Measurements from ENCODE around the gene GNG2.
A peak's percentile ranks its signal among the peaks of the same experiment; 100 is the strongest.

The GNG2 gene

GRCh38 chr14:51855234-51855633 is 5.2 kb upstream of the GNG2 start:
- no peak for DNase-seq (ENCODE audit: low read depth in 3 of 3)

- no peak for DNase-seq (ENCODE audit: low read depth in 3 of 3)
Measured at GRCh38 chr14:51856792-51857296, 3.6 kb upstream of the GNG2 start.

GRCh38 chr14:51859131-51859530 is 1.3 kb upstream of the GNG2 start:
- DNase-seq (ENCODE audit: low read depth in 3 of 3) = no peak

GRCh38 chr14:51860825-51861499 is 550 bp downstream of the GNG2 start:
- no peak for DNase-seq (ENCODE audit: low read depth in 3 of 3)

- DNase-seq (ENCODE audit: low read depth in 3 of 3) = no peak
Measured at GRCh38 chr14:51862176-51862796, 1.9 kb downstream of the GNG2 start.

GRCh38 chr14:51862860-51863259 is 2.4 kb downstream of the GNG2 start:
- no peak for DNase-seq (ENCODE audit: low read depth in 3 of 3)

GRCh38 chr14:51865953-51866747 is 5.7 kb downstream of the GNG2 start:
- DNase-seq (ENCODE audit: low read depth in 3 of 3) = no peak

GRCh38 chr14:51867741-51868140 is 7.3 kb downstream of the GNG2 start:
- DNase-seq (ENCODE audit: low read depth in 3 of 3) = no peak

- no peak for DNase-seq (ENCODE audit: low read depth in 3 of 3)
Measured at GRCh38 chr14:51868405-51868804, 8.0 kb downstream of the GNG2 start.

- DNase-seq (ENCODE audit: low read depth in 3 of 3) = peak in 2 of 3 donors; percentile 54 to 63
Measured at GRCh38 chr14:51869411-51870100, 9.1 kb downstream of the GNG2 start.

- DNase-seq (ENCODE audit: low read depth in 3 of 3) = no peak
Measured at GRCh38 chr14:51870606-51871005, 10.2 kb downstream of the GNG2 start.

GRCh38 chr14:51871846-51872245 is 11.4 kb downstream of the GNG2 start:
- no peak for DNase-seq (ENCODE audit: low read depth in 3 of 3)

- no peak for DNase-seq (ENCODE audit: low read depth in 3 of 3)
Measured at GRCh38 chr14:51872396-51872795, 12.0 kb downstream of the GNG2 start.

- peak in 1 of 3 donors; percentile 12 for DNase-seq (ENCODE audit: low read depth in 3 of 3)
Measured at GRCh38 chr14:51873221-51873893, 12.9 kb downstream of the GNG2 start.

- no peak for DNase-seq (ENCODE audit: low read depth in 3 of 3)
Measured at GRCh38 chr14:51877810-51878209, 17.4 kb downstream of the GNG2 start.

- no peak for DNase-seq (ENCODE audit: low read depth in 3 of 3)
Measured at GRCh38 chr14:51879170-51879569, 18.8 kb downstream of the GNG2 start.

GRCh38 chr14:51880835-51881580 is 20.6 kb downstream of the GNG2 start:
- DNase-seq (ENCODE audit: low read depth in 3 of 3) = no peak

- no peak for DNase-seq (ENCODE audit: low read depth in 3 of 3)
Measured at GRCh38 chr14:51881636-51882035, 21.2 kb downstream of the GNG2 start.

GRCh38 chr14:51883232-51883631 is 22.8 kb downstream of the GNG2 start:
- DNase-seq (ENCODE audit: low read depth in 3 of 3) = no peak

GRCh38 chr14:51884086-51884927 is 23.9 kb downstream of the GNG2 start:
- no peak for DNase-seq (ENCODE audit: low read depth in 3 of 3)

Measured in stimulated activated CD4-positive, alpha-beta T cell treated with anti-CD3 and anti-CD28 coated beads, TNF-alpha, amount 100 ng/mL, for 48 hours (primary cell).